NCI-H187 (cell line): Measurements from ENCODE around the gene MEG3.
"Not testable (repeated sequence)": the region's sequence is repeated elsewhere in the genome, so short reads cannot be mapped to it uniquely, and the experiment has no call there.

Source experiments
- DNase-seq, 2 experiments: peaks; one replicate each; lab custom pipeline; 2025; lab: John Stamatoyannopoulos, UW

MEG3 gene

DNA sequence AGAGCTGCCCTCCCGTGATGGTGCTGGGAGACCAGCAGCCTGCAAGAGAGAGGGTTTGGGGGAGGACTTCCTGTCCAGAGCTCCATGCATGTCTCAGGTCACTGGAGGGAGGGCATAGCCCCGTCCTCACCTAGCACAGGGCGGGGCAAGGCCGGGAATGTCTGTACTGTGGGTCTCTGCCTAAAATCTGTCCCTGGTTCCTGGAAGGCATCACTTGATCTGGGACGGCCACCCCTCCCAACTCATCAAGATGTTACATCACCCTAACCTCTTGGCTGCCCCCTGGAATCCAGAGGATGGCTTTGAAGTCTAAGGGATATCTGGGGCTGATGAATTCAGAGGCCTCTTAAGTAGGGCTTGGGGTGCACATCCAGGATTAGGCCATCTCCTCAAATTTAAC, 37.0 kb upstream of the MEG3 start:
- DNase-seq: no peak

GRCh38 chr14:100789460-100790417, 36.2 kb upstream of the MEG3 start:
- no peak for DNase-seq

DNA sequence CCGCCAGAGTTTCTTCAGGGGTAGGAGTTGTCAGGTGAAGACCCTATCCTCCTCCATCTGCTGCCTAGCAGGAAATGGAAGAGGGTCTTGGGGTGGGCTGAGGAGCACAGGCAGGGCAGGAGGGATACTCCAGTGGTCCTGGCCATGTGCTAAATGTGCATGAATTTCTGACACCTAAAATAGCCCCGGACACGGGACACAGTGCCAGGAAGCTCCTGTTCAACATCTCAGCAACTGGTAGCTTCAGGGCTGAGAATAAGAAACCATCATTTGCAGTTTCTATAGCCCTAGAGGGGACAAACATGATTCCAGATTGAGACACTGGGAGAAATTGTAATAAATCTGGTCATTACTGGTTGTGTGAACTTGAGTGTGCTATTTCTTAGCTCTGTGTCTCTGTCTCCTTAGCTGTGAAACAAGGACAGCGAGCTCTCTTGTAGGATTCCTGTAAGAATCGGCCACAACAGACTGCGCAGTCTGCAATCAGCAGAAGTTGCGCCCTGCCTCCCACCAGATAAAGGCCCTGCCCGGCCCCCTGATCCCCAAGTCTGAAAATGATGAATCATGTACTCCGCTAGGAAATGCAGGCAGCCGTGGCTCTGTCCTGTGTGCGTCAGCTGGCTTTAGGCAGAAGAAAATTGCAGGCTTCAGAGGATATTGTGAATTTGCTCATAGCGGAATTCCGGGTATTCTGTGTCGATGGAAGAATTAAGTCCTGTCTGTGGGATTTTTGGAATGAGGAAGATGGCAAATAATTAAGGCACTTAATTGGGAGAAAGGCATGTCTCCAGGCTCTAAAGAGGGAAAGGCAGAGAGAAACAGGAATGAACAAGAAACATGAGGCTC, 35.2 kb upstream of the MEG3 start:
- no peak for DNase-seq

DNA sequence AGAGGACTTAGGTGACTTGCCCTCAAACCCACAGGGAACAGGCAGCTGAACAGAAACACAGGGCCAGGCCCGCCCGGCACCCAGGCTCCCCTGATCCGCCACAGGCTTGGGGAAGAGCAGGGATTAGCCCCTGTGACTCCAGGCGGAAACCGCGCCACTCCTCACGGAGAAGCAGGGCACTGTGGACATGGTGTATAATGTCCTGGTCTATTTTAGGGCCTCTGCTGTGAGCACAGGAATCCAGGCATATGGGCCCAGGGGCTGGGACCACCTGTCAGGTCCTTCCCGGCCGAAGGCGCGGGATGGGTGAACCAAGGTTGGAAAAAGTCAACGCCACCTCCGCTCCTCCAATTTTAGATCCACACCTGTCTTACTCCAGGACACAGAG, 34.6 kb upstream of the MEG3 start:
- DNase-seq: no peak

- no peak for DNase-seq
Measured at GRCh38 chr14:100791995-100792394, 33.9 kb upstream of the MEG3 start.

DNA sequence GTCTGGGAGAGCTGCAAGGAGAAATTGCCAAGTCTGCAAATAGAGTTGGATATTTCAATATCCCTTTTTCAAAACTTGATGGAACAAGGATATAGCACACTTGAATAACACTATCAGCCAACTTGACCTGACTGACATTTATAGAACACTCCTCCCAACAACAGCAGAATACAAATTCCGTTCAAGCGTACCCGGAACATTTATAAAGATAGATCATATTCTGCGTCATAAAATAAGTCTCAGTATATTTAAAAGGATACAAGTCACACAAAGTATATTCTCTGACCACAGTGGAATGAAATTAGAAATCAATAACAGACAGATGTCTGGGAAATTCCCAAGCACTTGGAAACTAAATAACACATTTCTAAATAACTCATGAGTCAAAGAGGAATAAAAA, 29.0 kb upstream of the MEG3 start:
- DNase-seq: no peak

DNA sequence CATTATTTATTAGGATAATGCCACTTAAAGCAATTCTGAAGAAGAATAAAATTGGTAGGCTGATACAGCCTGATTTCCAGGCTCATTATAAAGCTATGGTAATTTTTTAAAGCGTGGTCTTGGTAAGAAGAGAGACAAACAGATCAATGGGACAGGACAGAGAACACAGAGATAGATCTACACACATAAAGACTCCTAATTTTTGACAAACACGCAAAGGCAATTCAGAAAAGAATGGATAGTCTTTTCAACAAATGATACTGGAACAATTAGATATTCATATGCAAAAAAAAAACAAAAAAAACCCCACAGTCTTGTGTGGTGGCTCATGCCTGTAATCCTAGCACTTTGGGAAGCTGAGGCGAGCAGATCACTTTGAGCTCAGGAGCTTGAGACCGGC, 25.9 kb upstream of the MEG3 start:
- DNase-seq: no peak

- not testable (repeated sequence) for DNase-seq
Measured at GRCh38 chr14:100801433-100801832, 24.5 kb upstream of the MEG3 start.

DNA sequence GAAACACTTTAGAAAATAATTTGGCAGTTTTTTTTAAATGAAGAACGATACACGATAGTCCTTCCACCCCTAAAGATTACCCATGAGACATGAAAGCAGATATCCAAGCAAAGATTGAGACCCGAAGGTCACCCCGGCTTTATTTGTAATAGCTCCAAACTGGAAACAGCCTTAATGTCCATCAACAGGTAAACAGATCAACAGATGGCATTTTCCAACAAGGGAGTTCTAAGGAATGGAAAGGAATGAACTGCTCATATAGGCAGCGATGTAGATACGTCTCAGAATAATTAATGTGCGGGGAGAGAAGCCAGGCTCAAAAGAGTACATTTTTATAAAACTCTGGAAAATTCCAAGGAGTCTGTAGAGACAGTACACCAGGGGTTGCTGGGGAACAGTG, 23.7 kb upstream of the MEG3 start:
- no peak for DNase-seq

- DNase-seq: no peak
Measured at GRCh38 chr14:100802766-100803165, 23.2 kb upstream of the MEG3 start.

GRCh38 chr14:100803226-100803625, 22.7 kb upstream of the MEG3 start:
- no peak for DNase-seq

DNA sequence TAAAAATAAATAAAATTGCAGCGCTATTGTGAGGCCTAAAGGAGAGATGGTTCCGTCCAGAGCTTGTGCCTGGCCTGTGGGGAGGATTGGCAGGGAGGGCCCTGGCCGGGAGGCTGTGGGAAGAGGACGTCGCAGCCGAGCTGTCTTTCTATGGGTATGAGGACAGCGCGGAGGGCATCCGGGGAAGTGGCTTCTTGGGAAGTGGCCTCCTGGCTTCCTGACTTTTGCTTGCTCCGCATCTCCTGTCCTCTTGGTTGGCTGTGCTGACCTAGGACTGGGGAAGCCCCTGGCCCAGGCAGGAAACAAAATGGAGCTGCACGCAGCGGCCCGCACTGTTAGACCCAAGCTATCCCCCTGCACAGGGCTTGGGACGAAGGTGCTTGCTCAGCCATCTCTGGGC, 22.2 kb upstream of the MEG3 start:
- DNase-seq: no peak

DNA sequence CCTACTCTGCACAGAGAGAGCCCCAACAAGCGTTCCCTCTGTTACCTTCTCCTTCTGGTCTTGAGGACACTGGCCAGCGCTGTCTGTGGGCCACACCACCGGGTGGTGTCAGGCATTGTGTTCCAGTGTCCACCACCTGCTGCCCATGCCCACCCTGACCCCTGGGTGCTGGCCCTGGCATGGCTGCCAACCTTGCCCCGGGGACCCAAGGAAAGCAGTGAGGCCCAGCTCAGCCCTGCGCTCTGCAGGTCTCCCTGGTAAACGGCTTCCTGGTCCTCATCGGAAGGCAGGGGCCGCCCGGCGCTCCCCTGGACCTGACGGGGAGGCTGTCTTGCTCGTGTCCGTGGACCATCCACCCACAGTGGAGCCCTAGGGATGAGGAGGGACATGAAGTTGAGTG, 21.8 kb upstream of the MEG3 start:
- DNase-seq: no peak

- no peak for DNase-seq
Measured at GRCh38 chr14:100804558-100805309, 21.2 kb upstream of the MEG3 start.

- no peak for DNase-seq
Measured at GRCh38 chr14:100806386-100806785, 19.5 kb upstream of the MEG3 start.

- DNase-seq: no peak
Measured at GRCh38 chr14:100807496-100807895, 18.4 kb upstream of the MEG3 start.

DNA sequence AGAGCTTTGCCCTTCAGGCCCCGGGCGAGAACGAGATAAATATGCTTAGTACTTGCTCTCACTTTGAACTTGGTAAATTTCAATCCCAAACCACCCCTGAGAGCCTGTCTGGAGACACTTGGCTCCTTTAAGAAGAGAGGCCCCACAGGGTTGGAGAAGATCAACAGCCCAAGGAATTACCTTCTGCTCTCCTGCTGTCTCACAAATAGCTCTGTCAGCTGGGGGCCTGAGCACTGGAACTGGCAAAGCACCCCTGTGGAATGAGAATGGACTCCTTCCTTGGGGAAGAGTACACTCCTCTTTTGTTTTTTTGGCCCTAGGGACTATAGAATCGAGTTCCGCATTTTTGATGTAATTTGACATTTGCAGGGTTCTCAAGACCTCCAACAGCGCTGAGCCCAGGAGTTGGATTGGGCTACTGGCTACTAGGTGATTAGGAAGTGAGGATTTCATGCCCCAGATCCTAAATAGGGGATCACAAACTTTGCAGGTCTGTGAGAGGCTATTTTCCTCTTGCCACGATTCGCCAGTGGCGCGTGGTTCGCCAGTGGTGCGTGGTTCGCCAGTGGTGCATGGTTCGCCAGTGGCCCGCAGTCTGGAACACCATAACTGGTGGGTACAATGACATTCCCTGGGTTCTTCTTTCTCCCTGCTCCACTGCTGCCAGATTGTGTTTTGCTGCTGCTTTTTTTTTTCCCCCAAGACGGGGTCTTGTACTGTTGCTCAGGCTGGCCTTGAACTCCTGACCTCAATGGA, 17.8 kb upstream of the MEG3 start:
- DNase-seq: no peak

- DNase-seq: no peak
Measured at GRCh38 chr14:100810435-100810834, 15.5 kb upstream of the MEG3 start.

- no peak for DNase-seq
Measured at GRCh38 chr14:100810861-100811461, 15.0 kb upstream of the MEG3 start.

DNA sequence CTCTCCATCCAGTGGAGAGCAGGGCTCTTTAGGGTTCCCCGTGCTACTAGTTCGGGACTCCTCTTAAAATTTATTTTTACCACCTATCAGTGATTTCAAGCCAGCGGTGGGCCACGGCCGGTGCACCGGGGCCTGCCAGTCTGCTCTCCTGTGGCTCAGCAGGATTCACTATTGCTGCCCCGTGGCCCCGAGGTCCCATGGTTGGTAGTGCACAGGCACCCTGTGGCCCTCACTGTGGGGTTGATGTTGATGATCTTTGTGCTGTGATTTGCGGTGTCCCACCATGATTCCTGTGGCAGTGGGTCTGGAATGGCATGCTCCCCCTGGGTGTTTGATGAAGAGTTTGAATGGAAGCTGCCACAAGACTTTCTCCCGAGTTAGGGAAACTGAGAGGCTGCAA, 12.6 kb upstream of the MEG3 start:
- no peak for DNase-seq
